NCI-H146 (cell line): ENCODE data around the gene RAPGEF1.
A peak's percentile ranks its signal among the peaks of the same experiment; 100 is the strongest.

Source experiments
- DNase-seq: peaks from one replicate; lab custom pipeline; 2025; lab: John Stamatoyannopoulos, UW

Gene RAPGEF1

DNA sequence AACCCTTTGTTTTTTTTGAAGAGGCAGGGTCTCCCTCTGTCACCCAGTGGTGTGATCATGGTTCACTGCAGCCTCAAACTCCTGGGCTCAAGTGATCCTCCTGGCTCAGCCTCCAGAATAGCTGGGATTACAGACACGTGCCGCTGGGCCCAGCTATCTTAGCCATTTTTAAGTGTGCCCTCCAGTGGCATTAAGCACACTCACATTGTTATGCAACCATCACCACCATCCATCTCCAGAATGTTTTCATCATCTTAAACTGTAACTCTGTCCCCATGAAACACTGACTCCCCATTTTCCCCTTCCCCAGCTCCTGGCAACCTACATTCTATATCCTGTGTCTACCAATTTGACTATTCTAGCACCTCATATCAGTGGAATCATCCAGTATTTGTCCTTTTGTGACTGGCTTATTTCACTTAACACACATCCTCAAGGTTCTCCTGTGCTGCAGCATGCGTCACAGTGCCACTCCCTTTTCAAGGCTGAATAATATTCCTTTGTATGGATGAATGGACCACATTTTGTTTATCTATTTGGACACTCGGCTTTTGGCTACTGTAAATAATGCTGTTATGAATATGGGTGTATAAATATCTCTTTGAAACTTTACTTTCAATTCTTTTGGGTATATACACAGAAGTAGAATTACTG, 12.5 kb upstream of the RAPGEF1 start:
- no peak for DNase-seq

DNA sequence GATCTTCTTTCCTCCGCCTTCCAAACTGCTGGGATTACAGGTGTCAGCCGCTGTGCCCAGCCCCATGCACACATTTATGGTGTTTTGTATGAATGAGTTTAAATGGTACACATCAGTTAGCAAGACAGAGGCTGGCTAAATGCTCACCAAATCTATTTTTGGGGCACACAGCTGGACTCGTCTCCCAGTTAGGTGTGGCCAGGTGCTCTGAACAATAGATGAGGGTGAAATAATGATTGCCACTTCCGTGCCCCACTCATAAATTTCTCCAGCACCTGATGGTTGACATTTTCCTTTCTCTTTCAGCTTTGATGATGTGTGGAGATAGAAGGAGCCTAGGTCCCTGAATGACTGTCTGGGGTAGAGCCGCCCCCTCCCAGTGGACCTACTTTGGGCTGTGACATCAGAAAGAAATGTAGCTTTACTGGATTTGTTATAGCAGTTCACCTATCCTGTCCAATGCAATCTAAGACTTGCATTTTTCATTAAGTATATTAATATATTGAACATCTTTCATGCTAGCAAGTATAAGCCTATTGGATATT, 8.6 kb upstream of the RAPGEF1 start:
- DNase-seq, result peak; percentile 31

DNA sequence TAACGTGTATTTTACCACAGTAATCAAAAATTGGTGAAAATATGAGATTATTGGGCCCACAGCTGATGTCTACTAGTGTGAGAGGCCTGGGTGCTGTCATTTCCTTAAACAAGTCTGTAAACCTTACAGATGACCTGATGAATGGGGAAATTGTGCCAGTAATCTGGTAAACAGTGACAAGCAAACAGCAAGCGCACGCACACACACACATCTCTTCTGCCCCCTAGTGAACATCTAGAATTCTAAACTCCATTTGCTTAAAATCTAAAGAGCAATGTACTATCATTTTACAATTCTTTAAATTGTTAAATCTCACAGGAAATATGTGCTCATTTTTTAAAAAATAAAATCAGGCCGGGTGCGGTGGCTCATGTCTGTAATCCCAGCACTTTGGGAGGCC, 7.5 kb upstream of the RAPGEF1 start:
- peak; percentile 24 for DNase-seq

DNA sequence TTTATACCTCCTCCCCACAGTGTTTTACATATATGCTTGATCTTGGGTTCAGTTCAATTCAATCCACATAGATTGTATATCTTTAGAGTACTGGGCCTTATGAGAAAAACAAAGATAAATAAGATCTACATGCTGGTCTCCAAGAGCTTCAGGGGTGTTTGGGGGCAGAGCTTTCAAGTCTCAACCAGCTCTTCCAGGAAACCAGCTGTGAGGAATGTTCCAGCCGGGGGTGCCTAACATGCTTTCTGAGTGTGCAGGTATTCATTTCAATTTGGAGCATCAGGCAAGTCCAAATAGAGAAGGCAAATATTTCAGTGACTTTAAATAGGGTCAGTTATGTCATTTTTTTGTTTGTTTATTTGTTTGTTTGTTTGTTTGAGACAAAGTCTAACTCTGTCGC, 5.7 kb upstream of the RAPGEF1 start:
- DNase-seq, result no peak

DNA sequence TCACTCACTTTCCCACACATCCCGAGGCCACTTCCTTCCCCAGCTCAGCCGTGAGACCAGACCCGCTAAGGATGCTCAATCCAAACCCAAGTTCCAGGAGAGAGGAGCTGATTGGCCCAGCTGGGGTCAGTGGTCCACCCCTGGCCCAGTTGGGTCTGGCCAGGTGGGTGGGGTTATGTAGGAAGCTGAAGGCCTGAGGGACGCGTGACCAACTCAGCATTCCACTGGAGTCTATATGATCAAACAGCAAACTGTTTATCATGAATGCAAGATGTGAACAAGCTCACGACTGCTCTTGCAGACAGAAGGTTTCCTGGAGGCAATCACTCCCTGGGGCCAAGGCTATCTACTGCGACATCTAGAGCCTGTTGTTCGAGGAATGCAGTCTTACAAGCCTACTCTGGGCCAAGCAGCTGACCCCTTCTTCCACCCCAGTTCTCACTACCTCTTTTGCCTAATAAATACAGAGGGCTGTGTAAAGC, 4.9 kb upstream of the RAPGEF1 start:
- no peak for DNase-seq

DNA sequence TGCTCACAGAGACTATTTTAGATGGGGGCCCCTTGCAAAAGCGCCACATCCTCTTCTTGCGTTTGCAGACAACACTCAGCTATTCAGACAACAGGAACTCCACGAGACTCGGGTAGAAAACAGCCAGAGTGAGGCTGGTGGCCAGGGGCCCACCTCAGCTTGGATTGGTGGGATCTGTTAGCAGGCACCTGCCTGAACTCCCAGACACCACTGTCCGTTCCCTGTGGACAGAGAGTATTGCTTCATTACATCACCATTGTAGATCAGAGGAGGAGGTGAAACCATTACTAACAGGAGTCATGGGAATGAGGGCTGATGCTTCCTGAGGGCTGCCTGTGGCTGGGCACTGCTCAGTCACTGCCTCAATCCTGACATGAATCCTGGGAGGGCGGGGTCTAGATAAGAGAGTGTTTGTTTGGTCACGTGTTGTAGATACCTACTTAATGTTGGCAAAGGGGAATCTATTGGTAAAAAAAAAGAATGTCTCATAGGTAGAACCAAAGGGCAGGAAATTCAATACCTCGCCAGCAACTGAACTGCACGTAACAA, 4.4 kb upstream of the RAPGEF1 start:
- DNase-seq, result no peak

DNA sequence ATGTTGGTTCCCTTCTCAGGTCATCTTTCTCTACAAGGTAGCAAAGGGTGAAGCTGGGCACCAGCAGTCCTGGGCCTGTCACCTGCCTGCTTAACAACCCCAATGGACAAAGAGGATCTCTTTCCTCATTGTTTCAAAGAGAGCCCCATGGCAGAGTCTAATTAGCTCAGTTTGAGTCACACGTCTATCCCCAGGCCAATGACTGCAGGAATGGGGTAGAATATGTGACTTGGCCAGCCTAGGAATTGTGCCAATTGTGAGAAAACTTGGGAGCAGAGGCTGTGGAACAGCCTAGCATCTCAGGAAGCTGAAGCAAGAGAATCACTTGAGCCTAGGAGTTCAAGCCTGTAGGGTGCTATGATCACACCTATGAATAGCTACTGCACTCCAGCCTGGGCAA, 3.6 kb upstream of the RAPGEF1 start:
- DNase-seq, result no peak

DNA sequence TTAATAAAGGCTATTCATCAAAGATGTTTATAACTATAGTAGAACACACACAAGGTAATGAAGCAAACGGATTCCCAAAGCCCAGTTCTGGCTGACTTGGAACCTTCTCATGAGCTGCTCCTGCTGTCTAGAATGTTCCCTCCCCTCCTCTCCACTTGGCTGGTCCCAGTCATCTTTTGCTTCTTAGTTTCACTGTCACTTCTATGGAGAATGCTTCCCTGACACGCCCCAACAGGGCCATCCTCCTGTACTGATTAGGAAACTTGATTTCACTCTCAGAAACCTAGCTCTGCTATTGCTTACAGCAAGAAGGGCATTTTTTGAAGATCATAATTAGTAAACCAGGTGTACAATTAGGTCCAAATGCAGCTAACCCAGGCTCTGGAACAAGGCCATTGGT, 3.2 kb upstream of the RAPGEF1 start:
- no peak for DNase-seq

DNA sequence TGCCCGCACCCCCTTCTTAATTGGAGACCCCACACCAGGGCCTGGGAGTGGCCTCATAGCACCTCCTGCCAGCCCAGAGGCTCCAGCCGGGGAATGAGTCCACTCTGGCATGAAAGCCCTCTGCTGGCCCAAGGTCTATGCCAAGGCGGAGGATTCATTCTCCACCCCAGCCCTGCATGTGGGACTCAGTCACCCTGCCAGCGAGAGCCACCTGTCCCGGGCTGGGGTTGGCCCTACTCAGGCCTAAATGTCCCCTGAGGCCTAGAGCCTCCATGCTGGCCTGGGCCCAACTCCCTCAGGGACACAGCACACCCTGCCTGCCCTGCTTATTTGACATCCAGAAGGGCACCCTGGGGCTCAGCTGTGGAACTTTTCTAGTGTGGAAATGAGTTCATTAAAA, 1.0 kb upstream of the RAPGEF1 start:
- no peak for DNase-seq

DNA sequence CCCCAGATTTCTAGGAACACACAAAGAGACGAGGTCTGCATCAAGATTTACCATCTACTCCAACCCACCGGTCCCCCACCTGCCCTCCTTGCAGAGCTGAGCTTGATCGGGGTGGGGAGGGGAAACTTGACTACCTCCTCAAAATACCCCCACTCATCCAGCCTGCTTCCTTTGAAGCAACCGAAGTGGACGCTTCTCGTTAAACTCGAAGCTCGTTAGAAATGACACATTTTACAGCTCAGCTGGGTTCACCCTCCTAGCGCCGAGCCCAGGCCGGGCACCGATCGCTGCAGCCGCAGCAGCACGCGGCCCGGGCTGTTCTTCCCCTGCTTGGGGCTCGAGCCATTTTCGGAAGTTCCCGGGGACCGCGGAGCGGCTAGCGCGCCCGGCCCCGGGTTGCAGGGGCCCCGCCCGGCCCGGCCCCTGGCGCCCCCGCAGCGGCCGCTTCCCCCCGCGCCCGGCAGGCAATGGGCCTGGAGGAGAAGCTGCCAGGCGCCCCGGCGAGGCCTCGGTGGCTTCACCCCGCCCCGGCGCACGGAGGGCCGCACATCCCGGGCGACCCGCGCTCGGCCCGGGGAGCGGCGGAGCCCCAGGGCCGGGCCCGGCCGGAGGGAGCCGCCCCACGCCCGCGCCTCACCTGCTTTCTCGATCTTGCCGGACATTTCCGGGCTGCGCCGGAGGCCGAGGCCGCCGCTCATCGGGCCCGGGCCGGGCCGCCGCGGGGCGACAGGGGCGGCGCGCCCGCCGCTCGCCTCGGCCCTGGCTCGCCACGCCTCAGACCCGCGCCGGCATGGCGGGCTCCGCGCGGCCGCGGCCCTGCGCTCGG, 530 bp downstream of the RAPGEF1 start:
- DNase-seq, result peak; percentile 30

DNA sequence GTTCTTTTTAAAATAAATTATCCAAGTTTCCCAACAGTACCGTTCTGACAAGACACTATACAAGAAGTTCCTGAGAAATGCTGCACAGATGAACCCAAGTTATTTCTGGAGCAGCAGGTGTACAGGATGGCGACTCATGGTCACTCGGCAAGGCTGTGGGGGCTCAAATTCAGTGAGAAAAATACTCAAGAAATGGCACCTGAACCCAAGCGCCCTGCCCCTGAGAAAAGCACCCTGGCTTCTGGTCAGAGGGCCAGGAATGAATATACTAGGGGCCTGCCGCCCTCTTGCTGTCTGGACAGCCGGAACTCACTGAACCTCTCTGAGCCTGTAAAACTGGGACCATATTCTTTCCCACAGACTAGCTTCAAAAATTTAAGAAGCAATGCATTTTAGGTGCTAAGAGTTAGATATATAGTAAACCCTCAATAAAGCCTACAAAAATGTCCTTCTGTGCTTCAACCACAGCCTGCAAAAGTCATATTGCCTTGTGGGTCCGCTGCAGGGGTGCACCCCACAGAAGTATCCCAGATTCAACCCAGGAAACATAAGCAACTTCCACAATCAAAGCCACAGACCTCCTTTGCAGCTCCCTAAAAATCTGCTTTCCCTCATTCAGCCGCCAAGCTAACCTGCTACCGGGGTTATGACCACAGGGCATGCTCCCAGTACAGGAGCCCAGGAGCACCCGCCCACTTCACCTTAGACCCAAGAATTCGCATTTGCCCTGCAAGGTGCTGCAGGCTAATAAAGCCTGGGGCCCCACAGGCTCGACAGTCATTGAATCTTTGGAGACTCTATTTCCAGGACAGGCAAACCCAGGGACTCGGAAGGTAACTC, 1.4 kb downstream of the RAPGEF1 start:
- peak; percentile 25 for DNase-seq

DNA sequence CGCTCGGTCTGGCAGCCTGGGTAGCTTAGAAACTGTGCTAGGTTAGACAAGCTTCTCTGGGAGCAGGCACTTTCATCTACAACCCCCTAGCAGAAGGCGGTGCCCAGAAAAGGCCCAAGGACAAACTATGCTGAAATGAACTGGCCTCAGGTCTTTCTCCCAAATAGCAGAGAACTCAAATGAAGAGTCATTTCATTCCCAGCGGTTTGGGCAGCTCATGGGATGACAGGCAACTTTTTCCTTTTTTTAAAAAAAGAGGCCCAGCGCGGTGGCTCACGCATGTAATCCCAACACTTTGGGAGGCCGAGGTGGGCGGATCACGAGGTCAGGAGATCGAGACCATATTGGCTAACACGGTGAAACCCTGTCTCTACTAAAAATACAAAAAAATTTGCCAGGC, 2.5 kb downstream of the RAPGEF1 start:
- DNase-seq, result no peak

DNA sequence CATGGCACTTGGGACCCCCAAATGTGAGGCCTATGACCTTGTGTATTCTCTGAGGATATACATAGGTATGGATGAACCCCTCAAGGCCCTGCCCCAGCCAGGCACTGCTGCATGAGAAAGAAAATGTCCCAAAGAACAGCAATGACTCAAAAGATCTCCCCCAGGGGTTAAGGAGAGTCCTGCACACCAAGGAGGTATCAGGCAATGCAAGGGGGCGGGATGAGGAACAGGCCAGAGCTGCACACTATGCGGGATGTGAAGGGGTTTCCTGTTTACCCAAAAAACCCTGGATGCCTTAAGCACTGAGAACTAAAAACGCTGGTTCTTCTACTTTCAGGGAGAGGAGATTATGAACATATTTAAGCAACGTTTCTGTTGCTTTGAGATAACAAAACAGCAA, 3.4 kb downstream of the RAPGEF1 start:
- no peak for DNase-seq

DNA sequence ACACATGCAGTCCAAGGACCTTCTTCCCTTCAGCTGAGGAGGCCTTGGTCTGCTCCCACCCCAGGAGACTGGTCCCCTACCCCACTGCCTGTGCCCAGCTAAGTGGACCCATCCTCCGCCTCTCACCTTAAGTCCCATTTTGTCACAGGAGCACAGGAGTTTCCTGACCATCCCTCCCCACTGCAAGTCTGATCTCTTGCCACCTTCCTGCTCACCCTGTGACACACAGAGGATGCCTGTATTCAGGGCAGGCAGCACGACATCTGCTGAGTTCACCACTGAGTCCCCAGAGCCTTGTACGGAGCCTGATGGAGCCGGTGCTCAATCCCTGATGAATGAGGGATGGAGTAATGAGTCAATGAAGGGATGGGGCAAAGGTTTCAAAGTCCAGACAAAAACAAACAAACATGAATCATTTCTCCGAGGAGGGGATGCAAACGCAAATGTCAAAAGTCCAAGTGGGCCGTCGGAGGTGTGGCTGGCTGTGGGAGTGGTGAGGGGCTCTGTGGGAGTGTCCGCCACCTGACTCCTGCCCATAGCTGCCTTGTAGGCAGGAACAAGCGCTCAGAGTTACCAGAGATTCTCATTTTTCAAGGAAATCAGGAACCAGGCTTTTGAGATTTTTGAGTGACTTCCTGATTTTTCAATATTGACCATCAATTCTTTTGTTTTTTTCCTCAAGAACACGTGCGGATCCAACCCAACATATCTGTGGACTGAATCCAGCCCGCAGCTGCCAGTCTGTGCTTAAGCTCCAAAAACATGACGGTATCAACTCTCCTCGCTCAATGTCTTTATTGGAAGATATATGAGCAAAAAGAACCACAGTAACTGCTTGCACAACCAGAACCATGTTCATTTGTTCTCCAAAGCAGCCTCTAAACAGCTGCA, 4.4 kb downstream of the RAPGEF1 start:
- no peak for DNase-seq

DNA sequence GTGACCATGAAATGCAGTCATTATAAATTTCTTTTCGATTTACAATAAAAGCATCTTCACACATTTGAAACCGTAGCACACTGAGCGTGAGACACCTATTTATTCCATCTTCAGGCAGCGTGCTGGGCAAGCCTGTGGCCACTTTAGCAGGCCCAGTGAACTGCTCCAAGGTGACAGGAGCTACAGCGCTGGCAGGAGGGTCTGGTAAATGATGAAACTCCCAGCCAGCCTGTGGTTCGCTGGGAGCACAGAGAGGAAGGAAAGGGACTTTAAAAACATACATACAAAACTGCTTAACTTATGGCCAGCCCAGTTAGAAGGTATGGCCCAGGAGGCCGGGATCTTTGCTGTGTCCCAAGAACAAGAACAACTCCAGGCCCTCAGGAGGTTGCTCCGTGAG, 5.1 kb downstream of the RAPGEF1 start:
- DNase-seq, result no peak

DNA sequence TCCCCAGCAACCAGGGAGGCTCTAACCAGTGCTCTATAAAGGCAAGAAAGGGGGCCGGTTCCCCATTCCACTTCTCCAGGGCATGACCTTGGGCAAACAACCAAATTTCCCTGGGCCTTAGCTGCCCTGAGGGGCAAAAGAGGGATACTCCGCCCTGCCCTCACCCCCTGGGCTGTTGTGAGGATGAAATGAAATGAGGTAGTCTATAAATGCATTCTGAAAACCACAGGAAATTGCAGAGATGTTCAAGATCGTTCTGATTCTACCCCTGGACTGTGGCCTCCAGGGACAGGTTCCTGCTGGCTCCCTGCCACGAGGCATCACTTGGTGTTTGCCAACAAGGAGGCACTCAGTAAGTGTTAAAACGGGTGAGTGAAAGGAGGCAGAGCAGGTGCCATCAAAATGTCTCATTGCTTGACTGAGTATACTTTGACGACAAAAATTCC, 5.7 kb downstream of the RAPGEF1 start:
- peak; percentile 27 for DNase-seq

DNA sequence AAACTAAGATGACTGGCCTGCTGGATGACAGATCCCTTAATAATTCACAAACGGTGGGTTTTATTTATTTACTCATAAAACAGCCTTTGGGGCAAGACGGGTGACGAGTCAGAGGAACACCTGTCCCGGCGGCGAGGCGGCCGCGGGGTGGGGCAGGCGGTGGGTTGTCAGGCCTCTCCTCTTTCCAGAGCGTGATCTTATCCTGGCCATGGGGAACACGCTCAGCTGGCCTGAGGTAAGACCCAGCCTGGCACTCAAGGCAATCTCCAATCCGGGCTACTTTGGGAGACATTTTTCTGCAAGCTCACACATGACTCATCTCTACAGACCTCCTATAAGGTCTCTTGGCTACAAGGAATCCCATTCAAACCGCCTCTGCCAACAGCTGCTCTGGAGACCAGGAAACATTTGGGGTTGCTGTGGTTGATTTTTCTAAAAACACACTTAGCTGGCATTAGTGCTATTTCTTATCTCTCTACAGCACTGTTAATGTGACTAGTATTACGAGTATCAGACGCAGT, 6.3 kb downstream of the RAPGEF1 start:
- DNase-seq, result no peak

DNA sequence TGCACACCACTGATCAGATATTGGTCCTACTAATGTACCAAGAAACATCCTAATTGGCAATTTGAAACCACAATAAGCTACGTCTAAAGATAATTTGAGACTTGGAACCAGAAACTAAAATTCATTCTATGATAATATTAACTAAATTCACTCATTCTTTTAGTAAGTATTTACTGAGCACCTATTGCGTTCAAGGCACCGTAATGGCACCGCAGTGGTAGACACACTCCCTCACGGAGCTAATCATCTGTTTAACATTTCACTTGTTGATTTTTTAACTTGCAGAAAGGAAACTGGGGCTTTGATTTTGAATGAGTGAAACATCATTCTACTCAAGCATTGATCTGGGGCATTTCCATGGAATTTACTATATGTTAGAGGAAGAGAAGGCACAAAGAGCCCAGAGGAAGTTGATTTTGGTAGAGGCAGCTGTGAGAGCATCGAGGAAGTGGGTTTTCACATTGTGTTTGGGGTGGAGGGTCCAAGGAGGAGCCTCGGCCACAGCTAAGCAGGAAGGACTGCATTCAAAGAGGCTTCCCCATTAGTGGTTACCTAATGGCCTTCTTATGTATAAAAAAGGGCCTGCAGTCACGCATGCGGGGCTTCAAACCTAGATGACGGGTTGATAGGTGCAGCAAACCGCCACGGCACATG, 7.1 kb downstream of the RAPGEF1 start:
- no peak for DNase-seq

DNA sequence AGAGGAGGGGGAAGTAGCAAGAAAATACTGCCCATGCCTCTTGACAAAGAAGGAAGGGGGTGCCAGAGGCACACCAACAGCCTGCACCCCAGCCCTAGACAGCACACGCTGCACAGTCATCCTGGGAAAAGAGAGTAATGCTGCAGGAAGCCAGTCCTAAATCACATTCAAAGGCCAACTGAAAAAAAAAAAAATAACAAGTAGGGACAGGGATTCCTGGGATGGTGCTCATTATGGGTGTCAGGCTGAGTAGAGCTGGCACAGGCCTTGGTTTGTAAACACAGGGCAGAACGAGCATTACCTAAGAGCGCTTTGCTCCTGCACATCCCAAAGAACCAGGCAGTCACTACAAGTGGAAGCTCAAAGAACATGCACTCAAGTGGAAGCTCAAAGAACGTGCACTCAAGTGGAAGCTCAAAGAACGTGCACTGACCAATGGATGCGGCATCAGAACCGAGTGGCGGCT, 7.8 kb downstream of the RAPGEF1 start:
- DNase-seq, result no peak

DNA sequence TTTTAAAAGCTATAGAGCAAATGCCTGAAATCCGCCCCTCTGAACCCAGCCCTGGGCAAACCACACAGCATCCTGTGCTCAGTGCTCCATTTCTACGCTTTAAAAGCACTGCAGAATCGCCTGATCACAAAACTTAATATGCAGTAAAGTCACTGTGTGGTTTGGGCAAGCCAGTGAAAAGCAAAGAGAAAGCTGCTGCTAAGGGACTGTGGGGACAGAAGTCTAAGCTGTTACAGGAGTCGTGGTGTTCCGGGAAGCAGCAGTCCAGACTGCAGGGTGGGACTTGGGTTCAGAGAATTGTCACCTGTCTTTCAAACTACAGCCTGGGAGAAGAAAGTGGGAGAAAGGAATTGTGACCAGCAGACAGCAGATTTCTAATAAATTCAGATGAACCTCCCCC, 8.2 kb downstream of the RAPGEF1 start:
- DNase-seq, result no peak
